NCI-H2107 treated with DMSO at 0.1 percent for 48 hours (cell line): Measurements from ENCODE around the gene GPR173.
A peak's percentile ranks its signal among the peaks of the same experiment; 100 is the strongest.

Experiments
- DNase-seq: peaks from one replicate; lab custom pipeline; 2025; ENCODE audit not compliant: unreplicated experiment; lab: John Stamatoyannopoulos, UW

The GPR173 gene, protein sequence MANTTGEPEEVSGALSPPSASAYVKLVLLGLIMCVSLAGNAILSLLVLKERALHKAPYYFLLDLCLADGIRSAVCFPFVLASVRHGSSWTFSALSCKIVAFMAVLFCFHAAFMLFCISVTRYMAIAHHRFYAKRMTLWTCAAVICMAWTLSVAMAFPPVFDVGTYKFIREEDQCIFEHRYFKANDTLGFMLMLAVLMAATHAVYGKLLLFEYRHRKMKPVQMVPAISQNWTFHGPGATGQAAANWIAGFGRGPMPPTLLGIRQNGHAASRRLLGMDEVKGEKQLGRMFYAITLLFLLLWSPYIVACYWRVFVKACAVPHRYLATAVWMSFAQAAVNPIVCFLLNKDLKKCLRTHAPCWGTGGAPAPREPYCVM

DNA sequence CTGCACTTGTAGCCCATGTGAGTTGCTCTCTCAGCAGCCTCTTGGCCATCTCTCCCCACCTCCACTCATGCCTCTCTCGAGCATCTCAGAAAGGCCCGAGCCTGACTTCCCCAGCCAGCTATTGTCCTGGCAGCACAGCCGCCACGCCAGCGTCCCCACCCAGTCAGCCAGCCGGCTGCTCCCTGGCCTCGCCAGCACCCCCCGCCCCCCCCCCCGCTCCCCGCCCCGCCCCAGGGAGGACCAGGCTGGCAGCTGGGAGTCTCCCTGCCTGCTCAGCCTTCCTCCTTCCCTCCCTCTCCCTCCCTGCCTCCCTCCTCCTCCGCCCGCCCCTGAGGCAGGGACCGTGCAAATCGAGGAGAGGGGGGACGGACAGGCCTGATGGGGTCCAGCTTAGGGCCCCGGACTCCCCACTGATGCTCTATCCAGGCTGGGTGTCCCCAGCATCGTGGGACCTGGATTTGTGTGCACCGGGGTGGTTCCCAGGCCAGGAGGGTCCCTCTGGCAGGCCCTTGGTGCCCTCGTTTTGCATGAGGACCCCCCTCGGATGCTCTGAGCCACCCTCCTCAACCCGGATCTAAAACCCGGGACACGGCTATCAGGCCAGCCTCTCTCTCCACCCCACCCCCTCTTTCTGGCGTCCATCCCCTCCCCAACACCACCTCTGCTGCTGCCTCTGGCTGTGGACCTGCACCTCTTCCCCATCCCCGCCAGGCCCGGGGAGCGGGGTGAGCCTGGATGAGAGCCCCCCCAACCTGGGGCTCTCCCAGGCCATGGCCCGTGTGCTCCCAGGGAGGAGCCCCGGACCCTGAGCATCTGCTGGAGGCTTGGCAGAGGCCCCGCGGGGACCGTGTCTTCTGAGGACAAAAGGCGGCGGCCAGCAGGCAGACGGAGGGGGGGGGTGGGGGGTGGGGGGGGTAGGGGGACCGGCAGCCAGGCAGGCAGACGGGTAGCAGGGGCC is at the start of gene GPR173:
Gene GPR173, plus strand, starts transcription at position 621 of the 958 bp plus-strand sequence. CDS start 27,833 bp downstream, outside the sequence.
- DNase-seq = peak; percentile 58

DNA sequence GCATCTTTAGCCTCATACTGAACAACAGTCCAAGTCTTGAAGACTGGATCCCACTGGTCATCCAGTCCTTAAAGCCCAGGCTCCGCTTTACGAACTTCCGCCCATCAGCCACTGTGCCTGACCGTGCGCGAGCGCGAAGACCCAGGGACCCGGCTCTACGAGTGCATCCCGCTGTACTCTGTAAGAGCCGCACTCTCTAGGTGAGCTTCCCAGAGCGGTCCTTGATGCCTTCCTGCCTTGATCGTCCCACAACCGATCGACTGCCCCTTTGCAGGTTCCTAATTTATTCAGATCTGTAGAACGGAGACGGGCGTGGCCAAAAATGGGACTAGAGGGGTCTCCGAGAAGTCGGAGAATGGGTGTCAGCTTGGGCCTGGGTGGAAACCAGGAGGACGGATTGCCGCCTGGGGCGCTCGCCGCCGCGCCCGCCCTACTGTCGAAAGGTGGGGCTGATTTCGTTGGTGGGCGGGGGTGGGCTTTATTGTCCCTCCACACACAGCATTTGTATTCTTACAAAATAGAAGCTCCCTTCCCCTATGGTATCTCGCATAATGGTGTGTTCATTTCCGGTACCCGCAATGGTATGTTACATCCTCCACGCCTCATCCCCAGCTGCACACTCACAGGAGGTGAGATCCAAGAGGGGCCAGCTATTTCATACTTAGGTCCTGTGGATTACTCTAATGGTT is 48.0 kb upstream of the GPR173 start:
- DNase-seq = no peak

DNA sequence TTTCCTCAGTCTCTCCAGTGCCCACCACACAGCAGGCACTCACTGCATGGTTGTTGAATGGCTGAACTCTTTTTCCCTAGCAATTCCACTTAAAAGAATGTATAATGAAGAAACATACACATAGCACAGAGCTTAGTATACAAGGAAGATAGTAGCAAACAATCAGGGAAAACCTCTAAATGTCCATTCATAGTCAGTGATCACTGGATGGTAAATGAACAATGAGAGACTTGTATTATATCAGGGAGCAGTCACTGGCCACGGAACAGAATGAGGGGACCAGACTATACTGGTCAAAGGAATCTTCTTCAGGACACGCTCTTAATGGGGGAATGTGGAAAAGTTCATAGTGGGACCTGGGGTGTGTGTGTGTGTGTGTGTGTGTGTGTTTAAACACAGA is 46.6 kb upstream of the GPR173 start:
- DNase-seq = no peak

DNA sequence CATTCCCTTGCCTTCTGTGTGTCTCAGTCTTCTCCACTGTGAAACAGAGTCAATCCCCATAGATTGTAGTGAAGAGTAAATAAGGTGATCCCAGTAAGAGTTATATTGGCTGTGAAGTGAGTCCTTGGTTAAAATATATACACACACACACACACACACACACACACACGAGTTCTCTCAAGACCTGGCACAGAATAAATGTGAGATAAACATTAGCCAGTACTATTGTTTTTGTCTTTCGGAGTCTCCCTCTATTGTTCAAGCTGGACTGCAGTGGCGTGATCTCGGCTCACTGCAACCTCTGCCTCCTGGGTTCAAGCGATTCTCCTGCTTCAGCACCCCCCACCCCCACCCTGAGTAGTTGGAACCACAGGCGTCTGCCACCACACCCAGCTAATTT is 45.5 kb upstream of the GPR173 start:
- DNase-seq = no peak

DNA sequence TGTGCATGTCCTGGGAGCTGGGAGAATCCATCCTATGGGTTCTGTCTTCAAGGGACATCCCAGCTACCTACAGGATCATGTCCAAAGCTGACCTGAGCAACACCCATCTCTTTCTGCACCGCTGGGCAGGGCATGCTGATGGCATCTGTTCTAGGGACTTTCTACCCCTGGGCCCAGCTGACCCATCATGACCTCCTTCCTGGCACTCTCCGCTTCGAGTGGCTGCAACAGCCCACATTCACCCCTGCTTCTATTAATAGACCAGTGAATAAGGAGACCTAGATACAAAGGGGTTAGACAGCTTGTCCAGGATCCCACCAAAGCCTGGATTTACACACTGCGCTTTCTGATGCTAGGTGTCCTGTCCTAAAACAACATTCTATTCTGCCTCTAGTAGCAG is 44.6 kb upstream of the GPR173 start:
- no peak for DNase-seq

DNA sequence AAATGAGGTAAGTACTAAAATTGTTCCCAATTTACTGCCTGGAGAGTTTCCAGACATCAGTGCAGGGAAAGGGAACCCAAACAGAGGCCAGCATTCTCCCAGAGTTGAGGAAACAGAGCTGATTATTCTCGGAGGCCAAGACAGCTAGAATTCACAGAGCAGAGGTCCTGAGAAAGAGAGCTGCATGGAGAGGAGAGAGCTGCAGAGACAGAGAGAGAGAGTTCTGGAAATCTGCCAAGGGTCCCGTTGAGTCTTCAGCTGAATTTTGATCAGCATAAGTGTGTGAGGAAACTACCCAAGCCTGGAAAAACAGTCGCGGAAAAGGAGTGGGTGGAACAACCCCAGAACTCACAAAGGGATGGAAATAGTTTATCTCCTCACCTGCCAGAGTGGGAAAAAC is 43.8 kb upstream of the GPR173 start:
- no peak for DNase-seq

DNA sequence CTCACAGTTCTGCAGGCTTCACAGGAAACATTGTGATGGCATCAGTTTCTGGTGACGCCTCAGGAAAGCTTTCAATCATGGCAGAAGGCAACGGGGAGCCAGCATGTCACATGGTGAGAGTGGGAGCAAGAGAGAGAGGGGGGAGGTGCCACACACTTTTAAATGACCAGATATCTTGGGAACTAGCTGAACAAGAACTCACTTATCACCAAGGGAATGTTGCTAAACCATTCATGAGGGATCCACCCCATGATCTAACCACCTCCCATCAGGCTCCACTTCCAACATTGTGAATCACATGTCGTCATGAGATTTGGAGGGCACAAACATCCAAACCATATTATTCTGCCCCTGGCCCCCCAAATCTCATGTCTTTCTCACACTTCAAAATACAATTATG is 43.3 kb upstream of the GPR173 start:
- no peak for DNase-seq

DNA sequence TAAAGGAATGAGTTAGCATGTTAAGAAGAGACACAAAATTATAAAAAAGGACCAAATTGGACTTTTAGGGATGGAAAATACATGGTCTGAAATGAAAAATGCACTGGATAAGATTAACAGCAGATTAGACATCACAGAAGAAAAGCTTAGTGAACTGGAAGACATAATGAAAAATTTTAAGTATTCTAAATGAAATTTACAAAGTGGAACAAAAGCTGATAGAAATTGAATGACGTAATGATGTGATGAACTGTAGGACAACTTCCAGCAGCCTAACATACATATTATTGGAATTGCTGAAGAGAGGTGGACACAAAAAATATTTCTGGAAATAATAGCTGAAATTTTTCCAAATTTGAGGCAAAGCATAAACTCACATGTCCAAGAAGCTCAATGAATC is 39.6 kb upstream of the GPR173 start:
- no peak for DNase-seq

DNA sequence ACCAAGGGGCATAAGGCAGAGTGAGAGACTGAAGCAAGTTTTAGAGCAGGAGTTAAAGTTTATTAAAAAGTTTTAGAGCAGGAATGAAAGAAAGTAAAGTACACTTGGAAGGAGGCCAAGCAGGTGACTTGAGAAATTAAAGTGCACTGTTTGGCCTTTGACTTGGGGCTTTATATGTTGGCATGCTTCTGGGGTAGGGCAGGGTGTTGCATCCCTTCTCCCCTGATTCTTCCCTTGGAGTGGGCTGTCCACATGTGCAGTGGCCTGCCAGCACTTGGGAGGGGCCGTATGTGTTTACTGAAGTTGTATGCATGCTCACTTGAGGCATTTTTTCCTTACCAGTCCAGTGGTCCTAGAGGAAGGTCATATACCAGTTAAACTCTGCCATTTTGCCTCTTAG is 35.3 kb upstream of the GPR173 start:
- DNase-seq = no peak

DNA sequence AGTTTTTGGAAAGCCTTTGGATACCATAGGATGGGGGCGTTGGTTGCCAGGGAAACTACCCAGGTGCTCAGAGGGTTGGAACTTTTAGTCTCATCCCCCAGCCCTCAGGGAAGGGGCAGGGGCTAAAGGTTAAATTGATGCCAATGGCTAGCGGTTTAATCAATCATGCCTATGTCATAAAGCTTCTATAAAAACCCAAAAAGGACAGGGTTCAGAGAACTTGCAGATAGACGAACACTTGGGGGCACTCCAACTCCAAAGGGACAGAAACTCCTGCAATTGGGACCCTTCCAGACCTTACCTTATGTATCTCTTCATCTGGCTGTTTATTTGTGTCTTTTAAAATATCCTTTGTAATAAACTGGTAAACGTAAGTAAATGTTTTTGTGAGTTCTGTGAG is 30.0 kb upstream of the GPR173 start:
- peak; percentile 46 for DNase-seq

DNA sequence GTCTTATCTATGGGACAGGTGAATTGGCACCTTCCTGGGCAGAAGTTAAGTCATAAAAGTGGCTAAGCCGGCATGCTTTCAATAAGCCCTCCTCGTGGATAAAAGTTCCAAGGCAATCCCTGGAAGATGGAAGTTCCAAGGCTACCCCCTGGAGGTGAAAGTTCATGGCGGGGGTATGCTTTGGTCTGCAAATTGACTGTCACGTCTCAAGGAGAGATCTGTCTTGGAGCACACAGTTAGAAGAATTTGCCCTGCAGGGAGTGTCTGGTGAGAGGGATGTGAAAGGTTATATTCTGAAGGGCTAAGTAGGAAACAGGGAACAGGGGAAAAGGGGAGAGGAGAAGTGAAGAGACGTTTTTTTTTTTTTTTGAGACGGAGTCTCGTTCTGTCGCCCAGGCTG is 26.2 kb upstream of the GPR173 start:
- no peak for DNase-seq

DNA sequence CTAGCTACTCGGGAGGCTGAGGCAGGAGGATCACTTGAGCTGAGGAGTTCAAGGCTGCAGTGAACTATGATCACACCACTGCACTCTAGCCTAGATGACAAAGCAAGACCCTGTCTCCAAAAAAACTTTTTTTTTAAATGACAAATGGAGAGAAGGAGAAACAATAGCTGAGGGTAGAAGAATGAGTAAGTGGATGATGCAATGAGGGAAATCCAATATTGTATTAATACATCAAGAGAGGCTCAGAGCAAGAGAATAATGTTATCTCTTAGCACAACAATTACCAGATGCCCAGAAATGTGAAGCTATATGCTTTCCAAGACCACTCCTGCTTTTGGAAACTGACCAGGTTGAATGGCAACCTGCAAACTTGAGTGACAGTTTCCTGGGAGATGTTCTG is 19.9 kb upstream of the GPR173 start:
- DNase-seq = no peak

DNA sequence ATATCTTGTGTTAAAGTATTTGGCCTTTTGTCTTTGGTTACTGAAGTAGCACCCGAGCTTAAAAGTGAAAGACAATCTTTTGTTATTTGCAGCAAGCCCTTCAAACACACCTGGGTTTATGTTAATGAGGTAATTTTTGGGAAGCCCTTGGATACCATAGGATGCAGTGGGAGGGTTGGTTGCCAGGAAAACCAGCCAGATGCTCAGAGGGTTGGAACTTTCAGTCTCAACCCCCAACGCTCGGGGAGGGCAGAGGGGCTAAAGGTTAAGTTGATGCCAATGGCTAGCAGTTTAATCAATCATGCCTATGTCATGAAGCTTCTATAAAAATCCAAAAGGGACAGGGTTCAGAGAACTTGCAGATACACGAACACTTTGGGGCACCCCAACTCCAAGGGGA is 17.2 kb upstream of the GPR173 start:
- DNase-seq = peak; percentile 14

DNA sequence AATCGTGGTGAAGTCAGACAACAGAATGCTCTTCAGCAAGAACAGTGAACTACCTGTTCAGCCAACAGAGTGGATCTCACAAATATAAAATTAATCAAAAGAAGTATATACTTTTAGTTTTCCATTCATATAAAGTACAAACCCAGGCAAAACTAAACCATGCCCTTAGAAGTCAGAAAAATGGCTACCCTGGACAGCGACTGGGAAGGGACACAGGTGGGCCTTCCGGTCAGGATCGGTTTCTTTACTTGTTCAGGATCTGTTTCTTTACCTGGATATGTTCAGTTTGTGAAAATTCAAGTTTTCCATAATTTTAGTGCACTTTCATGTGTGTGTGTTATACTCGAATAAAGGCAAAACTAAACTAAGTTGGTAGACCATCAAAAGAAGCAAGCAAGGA is 12.4 kb upstream of the GPR173 start:
- no peak for DNase-seq

DNA sequence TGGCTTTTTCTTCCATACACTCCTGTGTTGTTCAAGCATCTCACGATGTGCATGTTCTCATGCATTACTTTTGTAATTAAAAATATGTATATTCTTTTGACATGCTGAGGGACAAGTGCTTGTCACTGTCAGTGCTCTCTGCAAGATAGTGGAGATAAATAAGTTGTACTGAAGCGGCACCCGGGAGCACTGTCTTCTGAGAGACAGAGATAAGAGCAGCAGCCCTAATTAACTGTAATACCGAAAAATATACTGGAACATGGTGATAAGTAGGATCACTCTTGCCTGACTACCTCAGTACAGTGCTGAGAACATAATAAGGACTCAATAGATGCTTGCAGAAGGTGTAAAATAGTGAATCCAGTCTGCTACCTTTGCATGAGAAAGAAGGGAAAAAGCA is 9.4 kb upstream of the GPR173 start:
- no peak for DNase-seq

DNA sequence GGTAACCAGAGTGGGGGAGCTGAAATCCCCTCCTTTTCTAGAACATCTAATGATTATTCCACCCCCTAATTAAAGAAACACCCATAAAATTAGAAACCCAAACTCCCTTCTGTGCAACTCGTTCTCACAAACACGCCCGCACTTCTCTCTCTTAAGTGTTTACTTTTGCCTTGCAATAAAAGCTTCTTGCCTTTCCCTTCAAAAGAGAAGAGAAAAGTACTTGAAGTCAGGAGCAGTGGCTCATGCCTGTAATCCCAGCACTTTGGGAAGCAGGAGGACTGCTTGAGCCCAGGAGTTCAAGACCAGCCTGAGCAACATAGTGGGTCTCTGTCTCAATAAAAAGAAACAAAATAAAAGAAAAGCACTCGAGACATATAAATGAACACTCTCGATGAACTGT is 3.6 kb upstream of the GPR173 start:
- DNase-seq = peak; percentile 21

DNA sequence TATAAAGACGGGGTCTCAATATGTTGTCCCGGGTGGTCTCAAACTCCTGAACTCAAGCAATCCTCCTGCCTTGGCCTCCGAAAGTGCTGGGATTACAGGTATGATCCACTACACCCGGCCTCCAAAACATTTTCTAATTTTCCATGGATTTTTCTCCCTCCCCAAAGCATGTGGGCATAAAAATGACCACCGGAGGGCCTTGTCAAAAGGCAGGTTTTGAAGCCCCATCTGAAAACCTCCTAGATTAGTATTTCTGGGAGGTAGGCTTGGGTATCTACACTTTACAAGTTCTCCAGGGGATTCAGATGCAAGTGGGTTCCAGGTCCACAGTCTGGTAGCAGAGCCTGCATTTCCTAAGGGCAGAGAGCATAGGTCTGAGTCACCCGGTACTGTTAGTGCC is 1.4 kb upstream of the GPR173 start:
- no peak for DNase-seq

DNA sequence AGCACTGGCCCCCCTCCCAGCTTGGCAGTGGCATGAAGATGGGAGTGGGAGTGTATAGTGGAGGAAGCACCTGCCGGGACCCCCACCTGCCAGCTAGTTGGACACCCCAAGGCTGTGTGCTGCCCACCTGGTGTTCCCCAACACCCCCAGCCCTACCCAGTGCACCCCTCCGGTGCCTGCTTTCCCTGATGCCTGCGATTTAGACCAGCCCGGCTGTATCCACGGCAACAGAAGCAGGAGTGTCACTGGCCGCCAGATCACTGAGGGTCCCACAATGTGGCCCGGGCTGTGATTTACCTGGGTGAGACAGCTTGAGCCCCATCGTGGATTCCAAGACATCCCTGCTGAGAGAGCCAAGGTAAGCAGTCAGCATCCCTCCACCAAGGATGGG is 533 bp downstream of the GPR173 start:
- DNase-seq = no peak

DNA sequence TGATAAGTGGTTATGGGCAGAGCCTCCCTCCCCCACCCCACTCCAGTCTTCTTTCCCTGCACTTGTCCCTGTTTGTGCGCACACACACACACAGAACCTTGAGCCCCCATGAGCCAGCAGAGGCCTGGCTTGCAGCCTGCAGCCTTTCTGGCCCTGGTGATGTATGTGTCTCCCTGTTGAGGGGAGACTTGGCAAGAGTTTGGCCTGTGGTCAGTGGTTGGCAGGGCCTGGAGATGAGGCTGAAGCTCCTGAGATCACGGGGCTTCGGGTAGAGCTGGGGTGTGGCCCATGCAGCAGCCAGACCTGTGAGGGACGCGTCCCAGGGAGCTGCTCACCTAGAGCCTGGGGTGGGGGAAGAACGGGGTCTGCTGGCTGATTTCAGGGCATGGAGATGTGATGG is 2.3 kb downstream of the GPR173 start:
- DNase-seq = no peak

DNA sequence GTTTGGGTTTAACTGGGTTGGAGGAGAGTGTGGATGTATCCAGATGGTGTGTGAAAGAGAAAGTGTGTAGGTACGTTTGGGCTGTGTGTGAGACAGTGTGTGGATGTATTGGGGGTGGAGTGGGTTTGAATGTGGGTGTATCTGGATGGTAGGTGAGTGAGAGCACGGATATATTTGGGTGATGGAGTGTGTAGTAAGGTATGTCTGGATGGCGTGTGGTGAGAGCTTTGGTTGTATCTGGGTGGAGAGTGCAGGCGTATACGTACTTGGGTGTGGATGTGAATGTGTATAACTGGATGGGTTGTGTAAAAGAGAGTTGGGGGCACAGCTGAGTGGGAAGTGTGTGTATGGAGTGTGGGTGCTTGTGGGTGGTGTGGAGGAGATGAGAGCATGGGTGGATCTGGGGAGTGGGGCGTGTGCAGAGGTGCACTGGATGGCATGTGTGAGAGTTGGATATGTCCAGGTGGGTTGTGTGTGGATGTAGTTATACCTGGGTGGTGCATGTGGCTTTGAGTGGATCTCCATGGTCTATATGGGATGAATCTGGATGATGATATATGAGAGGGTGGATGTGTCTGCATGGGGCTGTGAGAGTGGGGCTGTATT is 6.8 kb downstream of the GPR173 start:
- no peak for DNase-seq

DNA sequence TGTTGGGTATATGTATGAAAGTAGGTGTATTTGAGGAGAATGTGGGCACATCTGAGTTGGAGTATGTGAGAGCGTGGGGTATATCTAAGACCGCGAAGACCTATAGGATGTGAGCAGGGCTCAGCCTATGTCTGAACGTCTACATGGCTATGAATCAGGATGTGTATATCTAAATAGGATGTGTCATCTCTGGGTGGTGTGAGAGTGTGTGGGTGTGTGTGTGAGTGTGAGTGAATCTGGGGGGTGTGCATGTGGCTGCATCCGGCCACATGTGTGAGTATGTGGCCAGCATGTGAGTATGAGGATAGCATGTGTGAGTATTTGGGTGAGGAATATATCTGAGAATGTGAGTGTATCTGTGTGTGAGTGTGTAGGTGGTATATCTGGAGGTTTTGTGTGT is 7.7 kb downstream of the GPR173 start:
- no peak for DNase-seq
